NCI-H2196 treated with DMSO at 0.1 percent for 48 hours (cell line): ENCODE measurements around the gene TNFRSF9.

ENCODE experiments used
- DNase-seq: peaks from one replicate; lab custom pipeline; 2025; ENCODE audit not compliant: unreplicated experiment; lab: John Stamatoyannopoulos, UW

TNFRSF9 gene

DNA sequence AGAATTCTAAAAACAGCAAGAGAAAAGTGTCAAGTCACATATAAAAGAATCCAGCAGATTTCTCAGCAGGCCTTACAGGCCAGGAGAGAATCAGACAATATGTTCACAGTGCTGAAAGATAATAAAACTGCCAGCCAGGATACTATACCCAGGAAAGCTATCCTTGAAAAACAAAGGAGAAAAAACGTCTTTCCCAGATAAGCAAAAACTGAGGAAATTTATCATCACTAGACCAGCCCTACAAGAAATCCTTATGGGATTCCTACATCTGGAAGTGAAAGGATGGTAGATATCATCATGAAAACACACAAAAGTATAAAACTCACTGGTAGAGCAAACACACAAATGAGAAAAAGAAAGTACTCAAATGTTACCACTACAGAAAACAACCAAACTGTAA lies 62.6 kb downstream of the TNFRSF9 start:
- DNase-seq = no peak

DNA sequence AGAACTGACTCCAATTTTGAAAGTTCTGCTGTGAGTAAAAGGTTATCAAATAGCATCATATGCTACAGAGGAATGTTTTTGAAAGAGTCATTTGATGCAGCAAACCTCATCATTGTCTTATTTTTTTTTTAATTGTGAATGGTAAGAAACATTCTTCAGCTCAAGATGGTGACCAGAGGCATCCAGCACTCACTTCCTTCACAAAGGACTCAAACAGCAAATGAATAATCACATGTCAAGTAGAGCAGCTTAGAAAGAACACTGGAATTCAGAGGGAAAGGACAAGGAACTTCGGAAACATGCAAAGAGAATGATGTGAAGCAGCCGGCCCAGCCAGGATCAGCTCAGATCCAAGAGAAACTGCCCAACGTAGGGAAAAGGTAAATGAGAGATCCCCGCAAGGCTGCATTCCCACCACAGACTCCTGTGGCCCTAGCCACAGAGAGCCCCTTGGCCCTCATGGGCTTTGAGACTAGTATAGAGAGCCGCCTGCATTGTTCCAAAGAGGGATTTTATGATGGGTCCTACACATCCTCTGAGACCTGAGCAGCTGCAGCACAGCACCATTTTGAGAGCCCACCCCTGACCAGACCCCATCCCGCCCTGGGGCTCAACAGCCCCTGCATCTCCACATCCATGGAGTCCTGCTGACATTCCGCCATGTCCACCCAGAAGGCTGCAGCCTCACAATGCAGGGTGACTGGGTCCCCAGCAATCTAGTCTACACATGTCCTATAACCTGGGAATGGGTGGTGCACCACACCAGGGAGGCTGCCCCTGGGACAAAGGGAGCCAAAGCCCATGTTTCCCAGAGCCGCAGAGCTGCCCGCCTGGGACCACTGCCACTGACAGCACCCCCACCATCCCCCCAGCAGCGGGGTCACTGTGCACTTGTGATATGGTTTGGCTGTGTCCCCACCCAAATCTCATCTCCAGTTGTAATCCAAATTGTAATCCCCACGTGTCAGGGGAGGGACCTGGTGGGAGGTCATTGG lies 66.5 kb downstream of the TNFRSF9 start:
- DNase-seq = no peak

DNA sequence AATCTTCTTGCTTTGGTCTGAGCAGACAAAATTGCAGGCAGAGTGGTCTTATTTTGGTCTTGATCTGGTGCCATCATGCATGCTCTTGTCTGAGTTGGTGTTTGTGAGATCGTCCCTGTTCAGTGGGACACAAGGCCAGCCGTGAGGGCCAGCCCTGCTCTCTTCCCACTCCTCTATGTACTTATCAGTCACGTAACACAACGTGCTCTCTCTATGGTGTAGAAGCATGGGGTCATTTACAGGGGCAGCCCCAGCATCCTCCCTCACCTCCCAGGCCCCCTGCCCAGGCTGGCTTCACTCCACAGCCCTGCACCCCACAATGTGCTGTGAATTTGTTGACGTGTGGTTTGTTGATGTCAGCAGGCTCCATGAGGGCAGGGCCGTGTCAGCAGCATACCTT lies 69.5 kb downstream of the TNFRSF9 start:
- no peak for DNase-seq

DNA sequence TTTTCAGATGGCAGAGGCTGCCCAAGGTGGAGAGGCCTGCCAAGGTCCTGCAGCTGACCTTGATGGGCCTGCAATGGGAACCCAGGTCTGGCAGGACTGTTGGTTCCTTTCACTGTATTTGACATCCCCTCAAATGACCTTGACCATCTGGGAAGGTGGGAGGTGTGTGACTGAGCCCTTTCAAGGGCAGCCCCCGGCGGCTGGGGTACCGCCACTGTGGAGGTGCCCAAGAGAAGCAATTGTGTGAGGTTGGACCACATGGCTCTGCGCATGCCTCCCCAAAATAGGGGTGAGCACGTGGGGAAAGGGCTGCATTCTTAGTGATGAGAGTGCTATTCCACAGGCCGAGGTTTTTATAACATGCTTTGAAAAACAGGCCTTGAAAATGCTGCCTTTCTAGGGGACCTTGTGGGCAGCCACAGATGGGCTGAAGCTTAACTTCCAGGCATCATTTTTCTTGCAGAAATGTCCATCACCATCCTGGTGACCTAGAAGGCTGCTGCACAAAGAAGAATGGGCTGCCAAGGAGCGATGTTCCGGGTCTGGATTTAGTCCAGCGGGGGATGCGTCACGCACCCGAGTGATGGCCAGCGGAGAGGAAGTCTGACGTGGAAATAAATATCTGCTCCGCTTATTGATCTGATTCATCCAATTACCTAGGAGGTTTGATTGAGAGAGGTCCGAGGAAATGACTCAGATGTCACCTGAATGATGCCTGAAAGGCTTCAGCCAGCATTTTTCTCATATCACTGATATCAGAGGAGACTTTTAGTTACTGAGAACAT lies 71.3 kb downstream of the TNFRSF9 start:
- no peak for DNase-seq

DNA sequence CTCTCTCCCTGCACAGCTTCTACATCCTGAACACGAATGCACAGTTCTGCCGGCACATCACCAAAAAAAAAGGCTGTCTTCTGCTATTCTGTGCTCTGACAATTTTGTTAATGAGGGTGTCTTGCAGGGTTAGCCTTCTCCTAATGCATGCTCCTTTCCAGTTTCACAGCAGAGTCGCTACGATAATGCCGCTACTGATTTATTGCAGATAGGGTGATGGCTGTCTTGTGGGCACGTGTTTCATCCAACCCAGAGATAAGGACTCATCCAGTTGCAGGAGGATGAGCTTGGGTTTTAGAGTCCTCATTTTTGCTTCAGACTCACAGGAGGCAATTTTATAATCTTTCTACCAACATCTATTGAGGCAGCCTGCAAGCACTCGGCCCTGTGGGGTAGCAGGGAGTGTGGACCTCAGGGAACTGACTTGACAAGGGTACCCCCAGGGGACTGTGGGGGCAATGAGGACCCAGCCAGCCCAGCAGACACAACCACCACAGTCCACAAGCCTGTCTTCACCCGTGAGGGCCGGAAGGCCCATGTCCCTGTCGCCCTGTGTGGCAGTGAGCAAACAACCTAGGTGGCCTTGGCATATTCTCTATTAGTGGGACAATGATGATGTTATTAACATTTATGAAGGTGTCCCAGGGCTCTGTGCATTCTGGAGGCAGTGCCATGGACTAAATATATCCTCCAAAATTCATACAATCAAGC lies 72.4 kb downstream of the TNFRSF9 start:
- no peak for DNase-seq

DNA sequence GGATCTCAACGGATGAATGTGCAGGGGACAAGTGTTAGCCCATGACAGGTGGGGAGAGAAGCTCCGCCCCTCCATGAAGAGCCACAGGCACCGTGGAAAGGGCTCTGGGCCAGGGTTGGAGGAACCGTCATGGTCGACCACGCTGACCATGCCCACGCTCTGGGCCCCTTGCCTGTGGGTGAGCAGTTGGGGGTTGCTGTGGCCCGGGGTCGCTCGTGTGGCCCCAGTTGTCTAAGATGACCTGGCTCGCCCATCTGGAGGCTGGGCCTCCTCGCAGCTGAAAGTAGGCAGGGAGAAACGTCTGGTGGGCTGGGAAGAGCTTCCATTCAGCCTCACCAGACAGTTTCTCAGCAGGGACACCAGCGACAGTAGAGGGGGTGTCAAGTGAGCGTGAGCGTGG lies 74.7 kb downstream of the TNFRSF9 start:
- DNase-seq = no peak
